IMR-90 (cell line): ENCODE data around the gene COG3. TPM values are rescaled to one million over a fixed set of nuclear protein-coding genes. Genes with fewer than 3 reads are reported as not detected.

ENCODE experiments used
- ATAC-seq: fragments of 200-7000 bp; cut with Tn5 transposase; 2 replicates; pipeline ENCODE4 v1.9.1; 2020; ENCODE audit warnings: low read depth, mild to moderate bottlenecking, moderate library complexity
- BruUV-seq: library from RNA; stranded (reverse); fragments of 400-500 nt; replicated peaks from 2 replicates; lab custom pipeline; 2021; lab: Mats Ljungman, UMichigan
- CTCF ChIA-PET: fragments of 300-600 bp; formaldehyde crosslinking; extraction: SDS; loops from one replicate; lab custom pipeline; 2021; ENCODE audit warnings: antibody characterized with exemption; lab: Yijun Ruan, JAX
- POLR2A ChIA-PET: fragments of 300-600 bp; sonication (Branson Sonifier 250); formaldehyde crosslinking; loops from one replicate; lab custom pipeline; 2022; ENCODE audit warnings: antibody characterized with exemption; ENCODE audit not compliant: unreplicated experiment; lab: Charles Lee
- DNase-seq: peaks from one replicate; pipeline ENCODE4 v3.0.0; 2013
- H2AFZ ChIP-seq: replicated peaks from 2 replicates; pipeline ENCODE3; 2013; ENCODE audit warnings: low read length, mild to moderate bottlenecking; ENCODE audit not compliant: poor library complexity
- H2AK5ac ChIP-seq: 2 replicates; pipeline ENCODE4 v1.6.1; 2013; ENCODE audit warnings: low read depth, low read length, inconsistent platforms
- H2AK9ac ChIP-seq: replicated peaks from 2 replicates; pipeline ENCODE3; 2013; ENCODE audit warnings: mild to moderate bottlenecking, low read depth, low read length, moderate library complexity; ENCODE audit not compliant: poor library complexity
- H2BK120ac ChIP-seq: 2 replicates; pipeline ENCODE4 v1.6.1; 2013; ENCODE audit warnings: low read depth, low read length, inconsistent platforms
- H2BK15ac ChIP-seq: 3 replicates; pipeline ENCODE4 v1.6.1; 2013; ENCODE audit warnings: low read depth, low read length, inconsistent platforms
- H2BK20ac ChIP-seq: 2 replicates; pipeline ENCODE4 v1.6.1; 2013; ENCODE audit warnings: low read depth, mild to moderate bottlenecking, inconsistent platforms, low read length, moderate library complexity
- H2BK5ac ChIP-seq: 2 replicates; pipeline ENCODE4 v1.6.1; 2013; ENCODE audit warnings: mild to moderate bottlenecking, low read depth, low read length, inconsistent platforms; ENCODE audit not compliant: poor library complexity, severe bottlenecking
- H3K14ac ChIP-seq: replicated peaks from 2 replicates; pipeline ENCODE4 v1.6.1; 2013; ENCODE audit warnings: low read depth, low read length, inconsistent platforms
- H3K18ac ChIP-seq: 2 replicates; pipeline ENCODE4 v1.6.1; 2013; ENCODE audit warnings: low read depth, low read length, control low read depth
- H3K23ac ChIP-seq: 2 replicates; pipeline ENCODE4 v1.6.1; 2013; ENCODE audit warnings: low read depth, low read length, inconsistent platforms
- H3K27ac ChIP-seq: 2 replicates; pipeline ENCODE4 v1.5.1; 2013; ENCODE audit warnings: mild to moderate bottlenecking, control low read depth, low read length; ENCODE audit not compliant: insufficient read depth
- H3K27me3 ChIP-seq: 2 replicates; pipeline ENCODE4 v1.6.1; 2013; ENCODE audit warnings: low read length; ENCODE audit not compliant: control insufficient read depth, insufficient read depth
- H3K36me3 ChIP-seq: 2 replicates; pipeline ENCODE4 v1.6.1; 2013; ENCODE audit warnings: low read length, mixed read lengths; ENCODE audit not compliant: control insufficient read depth, insufficient read depth
- H3K4ac ChIP-seq: 2 replicates; pipeline ENCODE4 v1.6.1; 2013; ENCODE audit warnings: low read depth, low read length, inconsistent platforms
- H3K4me1 ChIP-seq: 2 replicates; pipeline ENCODE4 v1.6.1; 2013; ENCODE audit warnings: low read length, mixed read lengths; ENCODE audit not compliant: control insufficient read depth, insufficient read depth
- H3K4me2 ChIP-seq: 2 replicates; pipeline ENCODE4 v1.6.1; 2013; ENCODE audit warnings: low read depth, mild to moderate bottlenecking, control low read depth, low read length, moderate library complexity
- H3K4me3 ChIP-seq: 2 replicates; pipeline ENCODE4 v1.5.1; 2013; ENCODE audit warnings: low read depth, mild to moderate bottlenecking, control low read depth, low read length, moderate library complexity; ENCODE audit not compliant: insufficient read depth
- H3K56ac ChIP-seq: 2 replicates; pipeline ENCODE4 v1.6.1; 2013; ENCODE audit warnings: low read length, inconsistent platforms; ENCODE audit not compliant: insufficient read depth; ENCODE audit errors: extremely low read depth
- H3K79me1 ChIP-seq, 2 experiments: 2 replicates each; pipeline ENCODE4 v1.6.1; 2013; ENCODE audit warnings: low read length in 2 of 2, inconsistent platforms in 1 of 2, low read depth in 1 of 2
- H3K9ac ChIP-seq: 2 replicates; pipeline ENCODE4 v1.6.1; 2013; ENCODE audit warnings: low read depth, low read length, control low read depth
- H3K9me1 ChIP-seq: 2 replicates; pipeline ENCODE4 v1.6.1; 2013; ENCODE audit warnings: low read length, inconsistent platforms; ENCODE audit not compliant: insufficient read depth
- H3K9me3 ChIP-seq: 2 replicates; pipeline ENCODE4 v1.6.1; 2013; ENCODE audit warnings: low read length; ENCODE audit not compliant: control insufficient read depth, insufficient read depth
- H4K20me1 ChIP-seq: 2 replicates; pipeline ENCODE4 v1.6.1; 2013; ENCODE audit warnings: low read length, inconsistent platforms; ENCODE audit not compliant: insufficient read depth
- H4K5ac ChIP-seq: 2 replicates; pipeline ENCODE4 v1.6.1; 2013; ENCODE audit warnings: mild to moderate bottlenecking, low read depth, low read length, control low read depth
- H4K8ac ChIP-seq, 2 experiments: 2 replicates each; pipeline ENCODE4 v1.6.1; 2013; ENCODE audit warnings: low read depth in 2 of 2, low read length in 2 of 2, control low read depth in 1 of 2, inconsistent platforms in 1 of 2
- H4K91ac ChIP-seq: 2 replicates; pipeline ENCODE4 v1.6.1; 2013; ENCODE audit warnings: low read depth, low read length, inconsistent platforms; ENCODE audit not compliant: insufficient read depth
- BHLHE40 ChIP-seq: fragments of 150-350 bp; IDR thresholded peaks from 2 replicates; pipeline ENCODE4 v1.6.1; 2016; ENCODE audit warnings: mild to moderate bottlenecking, low read depth, low read length
- CEBPB ChIP-seq: IDR thresholded peaks from 2 replicates; pipeline ENCODE4 v1.6.1; 2012; ENCODE audit warnings: low read depth, low read length, improper control_type of control experiment
- CHD1 ChIP-seq: IDR thresholded peaks from 2 replicates; pipeline ENCODE4 v1.6.1; 2012; ENCODE audit warnings: low read depth, low read length, improper control_type of control experiment
- CTCF ChIP-seq: conservative IDR thresholded peaks from 2 replicates; pipeline ENCODE4 v1.5.1; 2012; ENCODE audit warnings: mild to moderate bottlenecking, low read depth, low read length, improper control_type of control experiment
- ELK1 ChIP-seq: fragments of 150-350 bp; IDR thresholded peaks from 2 replicates; pipeline ENCODE4 v1.6.1; 2016; ENCODE audit warnings: low read depth, mild to moderate bottlenecking, low read length, moderate library complexity, borderline replicate concordance
- FOS ChIP-seq: fragments of 150-350 bp; IDR thresholded peaks from 2 replicates; pipeline ENCODE4 v1.6.1; 2016; ENCODE audit warnings: low read depth, low read length
- MAFK ChIP-seq: IDR thresholded peaks from 2 replicates; pipeline ENCODE4 v1.6.1; 2012; ENCODE audit warnings: low read depth, low read length, improper control_type of control experiment
- MAZ ChIP-seq: IDR thresholded peaks from 2 replicates; pipeline ENCODE4 v1.6.1; 2012; ENCODE audit warnings: low read depth, mild to moderate bottlenecking, low read length, improper control_type of control experiment, moderate library complexity, borderline replicate concordance
- MXI1 ChIP-seq: IDR thresholded peaks from 2 replicates; pipeline ENCODE4 v1.6.1; 2012; ENCODE audit warnings: low read depth, mild to moderate bottlenecking, low read length, moderate library complexity, borderline replicate concordance
- NFE2L2 ChIP-seq: fragments of 150-350 bp; IDR thresholded peaks from 2 replicates; pipeline ENCODE4 v1.6.1; 2016; ENCODE audit warnings: low read depth, mild to moderate bottlenecking, low read length
- POLR2A ChIP-seq: IDR thresholded peaks from 2 replicates; pipeline ENCODE4 v1.6.1; 2012; ENCODE audit warnings: mild to moderate bottlenecking, low read depth, low read length
- RAD21 ChIP-seq: IDR thresholded peaks from 2 replicates; pipeline ENCODE4 v1.6.1; 2012; ENCODE audit warnings: low read length, improper control_type of control experiment
- RCOR1 ChIP-seq: IDR thresholded peaks from 2 replicates; pipeline ENCODE4 v1.6.1; 2012; ENCODE audit warnings: mild to moderate bottlenecking, low read length, improper control_type of control experiment; ENCODE audit not compliant: insufficient replicate concordance
- RFX5 ChIP-seq: IDR thresholded peaks from 2 replicates; pipeline ENCODE4 v1.8.0; 2012; ENCODE audit warnings: low read depth, mild to moderate bottlenecking, low read length, moderate library complexity
- SMC3 ChIP-seq: fragments of 150-350 bp; IDR thresholded peaks from 2 replicates; pipeline ENCODE4 v1.6.1; 2016; ENCODE audit warnings: low read depth, mild to moderate bottlenecking, antibody characterized with exemption, low read length, moderate library complexity
- USF2 ChIP-seq: fragments of 150-350 bp; IDR thresholded peaks from 2 replicates; pipeline ENCODE4 v1.6.1; 2017; ENCODE audit warnings: mild to moderate bottlenecking, antibody characterized with exemption, low read length, low read depth
- WGBS, 2 experiments: methylation state at CpG; one replicate each; pipeline versions ENCODE4 v1.1.5 to v1.1.7; 2013; ENCODE audit warnings: missing lambda C conversion rate in 2 of 2; ENCODE audit not compliant: insufficient read length in 1 of 2; ENCODE audit errors: extremely low coverage in 2 of 2; 5-methylcytosine and 5-hydroxymethylcytosine counted together
- dilution Hi-C: fragments of 300-500 bp; cut with HindIII; formaldehyde crosslinking; loops from one replicate; pipeline ENCODE4 v1.14.3; 2018; ENCODE audit warnings: low sequenced_read_pairs; ENCODE audit not compliant: unreplicated experiment
- in situ Hi-C: fragments of 300-500 bp; cut with MboI; formaldehyde crosslinking; loops from 3 replicates; pipeline ENCODE4 v1.14.3; 2019; ENCODE audit warnings: low sequenced_read_pairs, inconsistent platforms, mixed read lengths
- intact Hi-C: fragments of 100-400 bp; cut with micrococcal nuclease; formaldehyde crosslinking; loops from 2 replicates; pipeline ENCODE4 v1.10.0; 2022
- polyA plus RNA-seq, 3 experiments: library from polyadenylated mRNA; depleted of rRNA; stranded (reverse); fragments of >200 nt; gene quantifications; 2 replicates each; pipeline ENCODE4 v1.2.3, GENCODE V29; 2012; ENCODE audit warnings: low replicate concordance in 1 of 3
- total RNA-seq: library from RNA; depleted of rRNA; stranded (reverse); fragments of >200 nt; gene quantifications from 2 replicates; pipeline ENCODE4 v1.2.3, GENCODE V29; 2012

Gene COG3
- total and polyA plus RNA-seq, 2 of the 4 experiments (the other 2 are of a cell fraction): 21.7 to 31.9 TPM

GRCh38 chr13:45540864-45541263 is 76.1 kb downstream of the COG3 start:
- ATAC-seq: no peak
- CTCF ChIA-PET: no interaction called here

More at GRCh38 chr13:45540864-45541263, 76.1 kb downstream of the COG3 start:
- no peak overlapping the region for H4K91ac ChIP-seq
- peaks cover 4% of the 10 kb centered on the region; the same call in 1 of the 2 replicates for H4K20me1 ChIP-seq
- no peaks in the 10 kb centered on the region; the same call in 1 of the 2 replicates for H3K27me3 ChIP-seq
- no peak overlapping the region for H4K8ac ChIP-seq
- POLR2A ChIA-PET: no interaction called here
- H2AK5ac ChIP-seq: no peak overlapping the region
- WGBS, 2 experiments: 82% methylated on average over 3 of the region's 10 CpGs; no CpG with 5 or more reads in 1 of the 2 experiments
- peaks cover 3% of the 10 kb centered on the region; the same call in 1 of the 2 replicates for H3K4me1 ChIP-seq
- no peak for DNase-seq
- H3K9me1 ChIP-seq: peaks cover 4% of the 10 kb centered on the region; the same call in 1 of the 2 replicates
- H3K9ac ChIP-seq: no peak overlapping the region
- peaks cover 4% of the 10 kb centered on the region for H3K36me3 ChIP-seq
- H3K18ac ChIP-seq: no peak overlapping the region
- H3K4me2 ChIP-seq: no peak overlapping the region
- no peak overlapping the region for H3K56ac ChIP-seq
- H3K79me1 ChIP-seq: no peaks in the 10 kb centered on the region
- no peak overlapping the region for H2BK120ac ChIP-seq
- dilution Hi-C loops (no loop called here), intact Hi-C loops (no loop called here), in situ Hi-C loops (no loop called here)
- H3K27ac ChIP-seq: no peak overlapping the region
- H2BK20ac ChIP-seq: no peak overlapping the region
- no peaks in the 10 kb centered on the region for H3K9me3 ChIP-seq
- no peak overlapping the region for H4K5ac ChIP-seq
- no TSS peak for BruUV-seq
- TF ChIP-seq CHD1: no peak
- TF ChIP-seq MAZ: no peak
- TF ChIP-seq NFE2L2: no peak
- TF ChIP-seq FOS: no peak
- TF ChIP-seq SMC3: no peak
- TF ChIP-seq MXI1: no peak
- TF ChIP-seq CTCF: no peak
- TF ChIP-seq RCOR1: no peak
- TF ChIP-seq BHLHE40: no peak
- no peak for TF ChIP-seq RAD21
- TF ChIP-seq ELK1: no peak
- TF ChIP-seq MAFK: no peak
- no peak for TF ChIP-seq USF2
- TF ChIP-seq RFX5: no peak
- no peak for TF ChIP-seq CEBPB
- no peak for TF ChIP-seq POLR2A
- no peak overlapping the region for H3K14ac ChIP-seq
- H3K23ac ChIP-seq: no peak overlapping the region
- no peak overlapping the region for H2BK5ac ChIP-seq
- H2AK9ac ChIP-seq: no peak overlapping the region
- H2BK15ac ChIP-seq: no peak overlapping the region
- H2AFZ ChIP-seq: no peak overlapping the region
- H3K4ac ChIP-seq: no peak overlapping the region
- H3K4me3 ChIP-seq: no peak overlapping the region
